Tracheal epithelial cell (primary cell): ENCODE results near the gene TNFSF18. TPM values are rescaled to one million over a fixed set of nuclear protein-coding genes. Genes with fewer than 3 reads are reported as not detected.

ENCODE experiments used
- total RNA-seq: library from RNA; depleted of rRNA; stranded (reverse); fragments of >200 nt; gene quantifications from 2 replicates; pipeline ENCODE4 v1.2.1, GENCODE V29; 2014

Gene TNFSF18, protein sequence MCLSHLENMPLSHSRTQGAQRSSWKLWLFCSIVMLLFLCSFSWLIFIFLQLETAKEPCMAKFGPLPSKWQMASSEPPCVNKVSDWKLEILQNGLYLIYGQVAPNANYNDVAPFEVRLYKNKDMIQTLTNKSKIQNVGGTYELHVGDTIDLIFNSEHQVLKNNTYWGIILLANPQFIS
- 0.72 TPM in 1 of 2 replicates, not detected in the other for total RNA-seq

GRCh38 chr1:173050865-173051264 is at the start of gene TNFSF18:
Gene TNFSF18, minus strand, starts transcription at chr1:173050941. Its CDS starts 45 bp downstream, at chr1:173050896.

Other genes with a start within 250 kb of the TNFSF18 start
- gene TNFSF4, start 156.4 kb upstream of the TNFSF18 start, total RNA-seq: under 0.01 and 0.24 TPM in 2 replicates